Measurements from ENCODE around the gene RNF144A. TPM values are rescaled to one million over a fixed set of nuclear protein-coding genes. Genes with fewer than 3 reads are reported as not detected.

The RNF144A gene
- total RNA-seq, 1 donor from 2014 or later = 39.9 TPM

DNA sequence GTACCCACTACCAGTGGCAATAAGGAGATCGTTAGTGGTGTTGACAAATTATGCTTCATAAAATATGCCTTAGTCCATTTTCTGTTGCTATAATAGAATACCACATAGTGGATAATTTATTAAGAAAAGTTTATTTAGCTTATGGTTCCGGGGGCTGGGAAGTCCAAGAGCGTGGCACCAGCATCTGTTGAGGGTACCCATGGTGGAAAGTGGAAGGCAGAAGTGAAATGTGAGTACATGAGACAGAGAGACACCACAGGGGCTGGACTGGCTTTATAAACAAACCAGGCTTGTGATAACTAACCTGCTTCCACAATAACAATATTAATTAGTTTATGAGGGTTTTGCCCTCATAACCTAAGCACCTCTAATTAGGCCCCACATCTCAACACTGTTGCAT lies 146.6 kb downstream of the RNF144A start:
- H3K4me1 Mint-ChIP-seq (ENCODE audit: low read depth) = peaks cover 16% of the 10 kb centered on the region
- peaks cover 13% of the 10 kb centered on the region for H3K36me3 Mint-ChIP-seq (ENCODE audit: insufficient read depth)
- peaks cover 3% of the 10 kb centered on the region for H3K27me3 Mint-ChIP-seq
- H3K4me3 Mint-ChIP-seq (ENCODE audit: low read depth) = no peak overlapping the region
- no peak overlapping the region for H3K27ac Mint-ChIP-seq
- TF ChIP-seq CTCF (IDR thresholded peaks at IDR 0.05; ENCODE audit: unreplicated experiment) = no peak
- H3K9me3 Mint-ChIP-seq (ENCODE audit: low read depth) = peaks cover 17% of the 10 kb centered on the region
- no peak for DNase-seq (ENCODE audit: low spot score, unreplicated experiment)

DNA sequence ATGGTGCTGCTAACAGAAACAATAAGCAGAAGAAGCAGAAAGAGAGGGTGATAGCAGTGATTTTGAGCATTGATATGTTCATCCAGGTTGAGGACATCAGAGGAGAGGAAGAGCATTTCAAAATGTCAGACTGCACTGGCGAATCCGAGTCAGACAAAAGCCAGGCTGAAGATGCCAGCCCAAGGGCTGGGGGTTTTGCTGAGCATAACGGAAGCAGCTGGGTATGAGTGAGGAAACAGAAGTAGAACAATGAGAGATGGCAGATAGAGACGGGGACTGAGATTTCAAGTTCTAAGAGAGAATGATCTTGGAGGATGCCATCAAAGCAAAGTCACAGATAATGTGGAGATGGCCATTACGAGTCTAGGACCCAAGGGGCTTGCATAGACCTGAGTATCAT lies 151.2 kb downstream of the RNF144A start:
- H3K9me3 Mint-ChIP-seq (ENCODE audit: low read depth) = peaks cover 12% of the 10 kb centered on the region
- no peak for TF ChIP-seq CTCF (IDR thresholded peaks at IDR 0.05; ENCODE audit: unreplicated experiment)
- H3K4me1 Mint-ChIP-seq (ENCODE audit: low read depth) = no peaks in the 10 kb centered on the region
- no peak overlapping the region for H3K4me3 Mint-ChIP-seq (ENCODE audit: low read depth)
- no peak for DNase-seq (ENCODE audit: low spot score, unreplicated experiment)
- H3K36me3 Mint-ChIP-seq (ENCODE audit: insufficient read depth) = peaks cover 10% of the 10 kb centered on the region
- H3K27me3 Mint-ChIP-seq = peaks cover 3% of the 10 kb centered on the region
- H3K27ac Mint-ChIP-seq = no peak overlapping the region

DNA sequence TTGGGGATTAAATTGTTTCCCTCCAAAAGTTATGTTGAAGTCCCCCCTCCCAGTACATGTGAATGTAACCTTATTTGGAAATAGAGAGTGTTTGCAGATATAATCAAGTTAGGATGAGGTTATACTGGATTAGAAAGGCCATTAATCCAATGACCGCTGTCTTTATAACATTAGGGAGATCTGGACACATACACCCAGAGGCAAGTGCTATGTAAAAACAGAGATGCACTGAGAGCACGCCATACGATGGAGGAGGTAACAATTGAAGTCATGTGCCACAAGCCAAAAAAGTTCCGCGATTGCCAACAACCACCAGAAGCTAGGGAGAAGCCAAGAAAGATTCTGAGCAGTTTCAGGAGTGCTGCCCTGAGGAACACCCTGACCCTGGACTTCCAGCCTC lies 153.3 kb downstream of the RNF144A start:
- Mint-ChIP-seq H3K4me1 (ENCODE audit: low read depth) (no peaks in the 10 kb centered on the region), H3K9me3 (ENCODE audit: low read depth) (no peaks in the 10 kb centered on the region), H3K36me3 (ENCODE audit: insufficient read depth) (peaks cover 5% of the 10 kb centered on the region), H3K27ac (no peak overlapping the region), H3K4me3 (ENCODE audit: low read depth) (no peak overlapping the region), H3K27me3 (peaks cover 3% of the 10 kb centered on the region)
- DNase-seq (ENCODE audit: low spot score, unreplicated experiment) = no peak
- no peak for TF ChIP-seq CTCF (IDR thresholded peaks at IDR 0.05; ENCODE audit: unreplicated experiment)

DNA sequence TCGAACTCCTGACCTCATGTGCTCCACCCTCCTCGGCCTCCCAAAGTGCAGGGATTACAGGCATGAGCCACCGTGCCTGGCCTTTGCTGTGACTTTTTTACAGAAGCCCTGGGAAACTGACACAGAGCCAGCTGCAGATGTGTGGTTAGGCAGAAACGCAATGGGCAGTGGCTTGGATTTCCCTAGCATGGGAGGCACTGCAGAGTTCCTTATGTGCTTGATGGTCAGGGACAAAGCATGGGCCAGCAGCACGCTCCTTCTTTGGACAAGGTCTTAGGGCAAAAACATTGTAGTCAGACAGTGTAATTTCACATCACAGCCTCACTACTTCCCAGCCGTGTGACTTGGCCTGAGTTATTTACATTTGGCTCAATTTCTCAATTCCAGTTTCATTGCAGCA lies 153.9 kb downstream of the RNF144A start:
- H3K27ac Mint-ChIP-seq = no peak overlapping the region
- no peak for TF ChIP-seq CTCF (IDR thresholded peaks at IDR 0.05; ENCODE audit: unreplicated experiment)
- peaks cover 3% of the 10 kb centered on the region for H3K27me3 Mint-ChIP-seq
- no peak for DNase-seq (ENCODE audit: low spot score, unreplicated experiment)
- H3K36me3 Mint-ChIP-seq (ENCODE audit: insufficient read depth) = peaks cover 6% of the 10 kb centered on the region
- no peaks in the 10 kb centered on the region for H3K4me1 Mint-ChIP-seq (ENCODE audit: low read depth)
- H3K4me3 Mint-ChIP-seq (ENCODE audit: low read depth) = no peak overlapping the region
- H3K9me3 Mint-ChIP-seq (ENCODE audit: low read depth) = no peaks in the 10 kb centered on the region

GRCh38 chr2:7071916-7072556 lies 154.8 kb downstream of the RNF144A start:
- peaks cover 6% of the 10 kb centered on the region for H3K36me3 Mint-ChIP-seq (ENCODE audit: insufficient read depth)
- no peaks in the 10 kb centered on the region for H3K4me1 Mint-ChIP-seq (ENCODE audit: low read depth)
- H3K4me3 Mint-ChIP-seq (ENCODE audit: low read depth) = no peak overlapping the region
- TF ChIP-seq CTCF (IDR thresholded peaks at IDR 0.05; ENCODE audit: unreplicated experiment) = no peak
- no peaks in the 10 kb centered on the region for H3K9me3 Mint-ChIP-seq (ENCODE audit: low read depth)
- H3K27ac Mint-ChIP-seq = no peak overlapping the region
- DNase-seq (ENCODE audit: low spot score, unreplicated experiment) = no peak
- peaks cover 3% of the 10 kb centered on the region for H3K27me3 Mint-ChIP-seq
